Common myeloid progenitor, CD34-positive (primary cell): ENCODE results near the gene FAM193A.

Experiments
- CTCF ChIA-PET: fragments of 350-600 bp; sonication (Branson Sonifier 250); formaldehyde crosslinking; loops from one replicate; lab custom pipeline; 2021; ENCODE audit warnings: antibody characterized with exemption; lab: Charles Lee
- POLR2A ChIA-PET: fragments of 350-600 bp; sonication (Branson Sonifier 250); formaldehyde crosslinking; loops from one replicate; lab custom pipeline; 2021; ENCODE audit warnings: antibody characterized with exemption; lab: Charles Lee
- DNase-seq, 3 donors: peaks; one replicate each; pipeline versions ENCODE4 v3.0.0 to v3.0.0-alpha.2; 2013
- H3K27ac ChIP-seq, 2 experiments: 1 replicate in 1 of 2; 2 replicates in 1 of 2; pipeline ENCODE4 v1.7.0; 2013; ENCODE audit warnings: inconsistent platforms in 2 of 2, low read length in 2 of 2, mild to moderate bottlenecking in 2 of 2, low read depth in 1 of 2, moderate library complexity in 1 of 2; ENCODE audit not compliant: severe bottlenecking in 2 of 2, insufficient read depth in 1 of 2, poor library complexity in 1 of 2
- H3K27me3 ChIP-seq, 5 experiments: replicated peaks in 2 of 5; 1 replicate in 3 of 5; 2 replicates in 2 of 5; pipeline versions ENCODE4 v1.6.1 to v1.7.0; 2013; ENCODE audit warnings: low read length in 4 of 5, mild to moderate bottlenecking in 2 of 5, moderate library complexity in 2 of 5, inconsistent platforms in 1 of 5; ENCODE audit not compliant: insufficient read depth in 5 of 5, control insufficient read depth in 4 of 5
- H3K36me3 ChIP-seq, 4 experiments: 1 replicate in 2 of 4; 2 replicates in 2 of 4; pipeline versions ENCODE4 v1.6.1 to v1.7.0; 2013; ENCODE audit warnings: low read length in 3 of 4, control low read depth in 1 of 4, mild to moderate bottlenecking in 1 of 4; ENCODE audit not compliant: control insufficient read depth in 4 of 4, insufficient read depth in 4 of 4
- H3K4me1 ChIP-seq, 4 experiments: 1 replicate in 3 of 4; 2 replicates in 1 of 4; pipeline versions ENCODE4 v1.6.1 to v1.7.1; 2013; ENCODE audit warnings: low read length in 3 of 4, mild to moderate bottlenecking in 3 of 4, control low read depth in 1 of 4, inconsistent platforms in 1 of 4, moderate library complexity in 1 of 4; ENCODE audit not compliant: control insufficient read depth in 4 of 4, insufficient read depth in 4 of 4; ENCODE audit errors: control extremely low read depth in 1 of 4
- H3K4me3 ChIP-seq, 7 experiments: 1 replicate in 4 of 7; 2 replicates in 3 of 7; pipeline versions ENCODE4 v1.5.1 to v1.7.0; 2013; ENCODE audit warnings: mild to moderate bottlenecking in 7 of 7, low read length in 6 of 7, moderate library complexity in 6 of 7, inconsistent platforms in 2 of 7, low read depth in 2 of 7, control low read depth in 1 of 7; ENCODE audit not compliant: insufficient read depth in 4 of 7, control insufficient read depth in 1 of 7; ENCODE audit errors: extremely low read depth in 1 of 7
- H3K9me3 ChIP-seq, 5 experiments: 1 replicate in 4 of 5; 2 replicates in 1 of 5; pipeline versions ENCODE4 v1.6.1 to v1.7.1; 2013; ENCODE audit warnings: low read length in 4 of 5, mild to moderate bottlenecking in 2 of 5, inconsistent platforms in 1 of 5, low read depth in 1 of 5, moderate library complexity in 1 of 5; ENCODE audit not compliant: control insufficient read depth in 4 of 5, insufficient read depth in 2 of 5; ENCODE audit errors: control extremely low read depth in 1 of 5
- WGBS: methylation state at CpG from one replicate; pipeline ENCODE4 v1.1.5; 2013; ENCODE audit not compliant: insufficient coverage; 5-methylcytosine and 5-hydroxymethylcytosine counted together

Gene FAM193A

DNA sequence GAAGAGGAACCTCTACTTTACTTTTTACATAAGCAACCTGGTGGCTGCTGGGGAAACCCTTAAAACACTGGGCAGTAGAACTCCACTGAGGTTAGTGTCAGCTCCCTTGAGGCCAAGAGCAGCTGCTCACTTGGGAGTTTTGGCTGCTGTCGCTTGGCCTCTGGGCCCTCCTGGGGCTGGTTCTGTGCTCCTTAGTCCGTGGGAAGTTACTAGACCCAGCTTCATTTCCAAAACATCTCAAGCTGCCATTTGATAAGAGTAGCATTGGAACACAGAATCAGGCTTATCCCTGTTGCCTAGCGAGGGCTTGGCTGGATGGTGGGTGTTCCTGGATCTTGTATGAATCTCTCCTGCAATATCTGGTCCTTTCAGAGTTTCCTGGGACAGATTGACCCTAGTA is 41.5 kb upstream of the FAM193A start:
- ChIA-PET CTCF (interaction anchor here (1.0 to 2.4 kb wide), 5 partner anchors 7 to 56 kb away, joined by 3 to 7 read pairs (median 4); no protein-coding TSS in a partner anchor), POLR2A (interaction anchor here (0.6 kb wide), 2 partner anchors 98 to 131 kb away, joined by 3 to 4 read pairs; no protein-coding TSS in a partner anchor)
- no peaks in the 10 kb centered on the region for H3K4me1 ChIP-seq
- no peak overlapping the region for H3K4me3 ChIP-seq
- 88% methylated on average over 3 of the region's 3 CpGs for WGBS
- no peak for DNase-seq
- no peaks in the 10 kb centered on the region for H3K27me3 ChIP-seq
- H3K9me3 ChIP-seq: no peaks in the 10 kb centered on the region
- H3K27ac ChIP-seq: no peak overlapping the region
- H3K36me3 ChIP-seq: peaks cover 20 to 80% (median 57%) of the 10 kb centered on the region in 4 experiments

DNA sequence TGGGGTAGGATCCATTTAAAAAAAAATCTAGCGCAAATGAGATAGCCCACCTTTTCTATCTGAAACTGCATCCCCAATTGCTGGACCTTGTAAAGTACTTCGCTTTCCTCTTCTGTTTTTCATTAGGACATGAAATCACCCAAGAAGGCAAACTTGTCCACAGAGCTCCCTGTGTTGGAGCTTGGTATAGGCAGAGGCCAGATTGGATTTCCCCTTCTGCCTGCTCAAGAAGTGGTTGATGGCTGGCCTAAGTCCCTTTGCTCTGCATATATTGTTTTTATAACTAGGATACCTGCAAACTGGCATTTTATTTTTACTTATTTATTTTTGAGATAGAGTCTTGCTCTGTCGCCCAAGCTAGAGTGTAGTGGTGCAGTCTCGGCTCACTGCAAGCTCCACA is 39.1 kb upstream of the FAM193A start:
- Histone ChIP-seq H3K36me3 (peaks cover 30 to 80% (median 62%) of the 10 kb centered on the region in 4 experiments), H3K27ac (no peak overlapping the region), H3K4me3 (no peak overlapping the region), H3K4me1 (no peaks in the 10 kb centered on the region), H3K9me3 (no peaks in the 10 kb centered on the region), H3K27me3 (no peaks in the 10 kb centered on the region)
- ChIA-PET CTCF (interaction anchor here (0.6 to 2.4 kb wide), 4 partner anchors 8 to 55 kb away, joined by 3 to 7 read pairs (median 3); no protein-coding TSS in a partner anchor), POLR2A (no interaction called here)
- no peak for DNase-seq
- 100% methylated on average over 2 of the region's 4 CpGs for WGBS

DNA sequence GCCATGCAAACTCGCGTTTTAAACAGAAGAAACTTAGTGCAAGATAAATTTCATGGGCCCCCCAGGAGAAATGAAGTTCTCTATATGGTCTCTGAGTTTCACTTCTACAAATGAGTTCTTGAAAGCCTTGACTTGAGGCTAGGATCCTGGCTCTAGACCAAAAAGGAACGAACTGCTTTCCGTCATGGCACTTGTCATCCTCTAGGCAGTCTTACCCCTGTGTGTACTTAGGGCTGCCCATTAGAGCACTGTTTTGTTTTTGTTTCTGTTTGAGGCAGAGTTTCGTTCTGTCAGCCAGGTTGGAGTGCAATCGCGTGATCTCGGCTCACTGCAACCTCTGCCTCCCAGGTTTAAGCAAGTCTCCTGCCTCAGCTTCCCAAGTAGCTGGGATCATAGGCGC is 38.5 kb upstream of the FAM193A start:
- CTCF ChIA-PET: interaction anchor here (1.3 kb wide), 1 partner anchor 55 kb away, joined by 3 read pairs; no protein-coding TSS in a partner anchor
- Histone ChIP-seq H3K36me3 (peaks cover 29 to 74% (median 57%) of the 10 kb centered on the region in 4 experiments), H3K27me3 (no peaks in the 10 kb centered on the region), H3K27ac (no peak overlapping the region), H3K4me1 (no peaks in the 10 kb centered on the region), H3K4me3 (no peak overlapping the region), H3K9me3 (no peaks in the 10 kb centered on the region)
- POLR2A ChIA-PET: no interaction called here
- WGBS: 95% methylated on average over 8 of the region's 9 CpGs
- DNase-seq: no peak

- 80% methylated on average over 1 of the region's 2 CpGs for WGBS
- Histone ChIP-seq H3K36me3 (peaks cover 26 to 71% (median 52%) of the 10 kb centered on the region in 4 experiments), H3K27me3 (no peaks in the 10 kb centered on the region), H3K27ac (no peak overlapping the region), H3K9me3 (no peaks in the 10 kb centered on the region), H3K4me3 (no peak overlapping the region), H3K4me1 (no peaks in the 10 kb centered on the region)
- no peak for DNase-seq
- POLR2A ChIA-PET: no interaction called here
- CTCF ChIA-PET: no interaction called here
These were observed 35.9 kb upstream of the FAM193A start for GRCh38 chr4:2500547-2500946.

DNA sequence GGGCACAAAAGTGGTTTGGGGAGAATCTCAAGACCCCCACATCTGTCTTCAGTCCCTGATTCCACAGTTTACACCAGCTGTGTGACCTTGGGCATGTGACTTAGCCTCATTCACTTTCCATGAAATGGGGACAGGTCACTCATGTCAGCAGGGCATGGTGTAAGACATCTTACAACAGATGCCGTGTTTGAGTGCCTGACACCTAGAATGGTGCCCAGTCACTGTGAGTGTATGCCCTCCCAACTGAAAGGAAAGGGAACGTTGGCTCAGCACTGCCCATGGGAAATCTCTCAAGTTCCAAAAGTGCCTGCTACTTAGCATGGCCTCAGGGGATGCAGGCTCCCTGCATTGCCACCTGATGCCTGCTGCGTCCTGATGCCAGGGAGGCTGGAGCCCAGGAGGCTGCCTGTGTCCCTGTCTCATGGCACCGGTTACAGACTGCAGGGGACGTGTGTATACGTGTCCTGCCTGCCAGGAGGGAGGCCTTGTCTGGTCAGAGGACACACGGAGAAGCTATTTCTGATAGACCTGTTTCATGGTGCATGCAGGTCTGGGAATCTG is 35.3 kb upstream of the FAM193A start:
- Histone ChIP-seq H3K27me3 (no peaks in the 10 kb centered on the region), H3K9me3 (no peaks in the 10 kb centered on the region), H3K27ac (no peak overlapping the region), H3K4me1 (no peaks in the 10 kb centered on the region), H3K36me3 (peaks cover 25 to 68% (median 52%) of the 10 kb centered on the region in 4 experiments), H3K4me3 (no peak overlapping the region)
- POLR2A ChIA-PET: interaction anchor here (0.9 kb wide), 1 partner anchor 42 kb away, joined by 4 read pairs; no protein-coding TSS in a partner anchor
- CTCF ChIA-PET: no interaction called here
- WGBS: 99% methylated on average over 7 of the region's 7 CpGs
- DNase-seq: no peak

DNA sequence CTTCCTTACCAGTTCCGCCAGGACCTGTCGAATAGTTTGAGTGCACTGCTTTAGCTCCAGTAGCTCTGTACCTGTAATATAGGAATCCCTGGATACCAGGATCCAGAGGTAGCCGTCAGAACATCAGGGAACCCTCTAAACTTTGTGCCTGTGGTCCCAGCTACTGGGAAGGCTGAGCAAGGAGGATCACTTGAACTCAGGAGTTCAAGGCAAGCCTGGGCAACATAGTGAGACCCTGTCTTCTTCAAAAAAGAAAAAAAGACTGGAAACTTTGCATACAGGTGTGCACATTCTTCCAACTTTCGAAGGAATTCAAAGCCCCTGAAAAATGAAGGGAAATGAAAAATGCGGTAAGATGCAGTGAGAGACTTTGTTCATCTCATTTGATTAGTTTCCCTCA is 32.6 kb upstream of the FAM193A start:
- Histone ChIP-seq H3K36me3 (peaks cover 19 to 67% (median 45%) of the 10 kb centered on the region in 4 experiments), H3K4me1 (no peaks in the 10 kb centered on the region), H3K27ac (no peak overlapping the region), H3K4me3 (no peak overlapping the region), H3K9me3 (no peaks in the 10 kb centered on the region), H3K27me3 (no peaks in the 10 kb centered on the region)
- DNase-seq: no peak
- ChIA-PET POLR2A (interaction anchor here (1.1 kb wide), 1 partner anchor 11 kb away, joined by 3 read pairs; no protein-coding TSS in a partner anchor), CTCF (interaction anchor here (1.0 to 2.7 kb wide), 7 partner anchors 9 to 62 kb away, joined by 3 to 8 read pairs (median 4); partner anchors contain the start of gene RNF4)
- WGBS: 100% methylated on average over 4 of the region's 5 CpGs

- ChIA-PET CTCF (interaction anchor here (1.0 kb wide), 2 partner anchors 16 to 42 kb away, joined by 3 read pairs; no protein-coding TSS in a partner anchor), POLR2A (no interaction called here)
- H3K27me3 ChIP-seq: no peaks in the 10 kb centered on the region
- H3K36me3 ChIP-seq: peaks cover 9 to 64% (median 42%) of the 10 kb centered on the region in 4 experiments
- H3K4me3 ChIP-seq: no peak overlapping the region
- WGBS: 100% methylated on average over 1 of the region's 4 CpGs
- H3K27ac ChIP-seq: no peak overlapping the region
- no peaks in the 10 kb centered on the region for H3K4me1 ChIP-seq
- no peak for DNase-seq
- H3K9me3 ChIP-seq: no peaks in the 10 kb centered on the region
These were observed 29.2 kb upstream of the FAM193A start for GRCh38 chr4:2507259-2507658.
